ENCODE measurements around the gene DGKD.
A peak's percentile ranks its signal among the peaks of the same experiment; 100 is the strongest.

Gene DGKD

DNA sequence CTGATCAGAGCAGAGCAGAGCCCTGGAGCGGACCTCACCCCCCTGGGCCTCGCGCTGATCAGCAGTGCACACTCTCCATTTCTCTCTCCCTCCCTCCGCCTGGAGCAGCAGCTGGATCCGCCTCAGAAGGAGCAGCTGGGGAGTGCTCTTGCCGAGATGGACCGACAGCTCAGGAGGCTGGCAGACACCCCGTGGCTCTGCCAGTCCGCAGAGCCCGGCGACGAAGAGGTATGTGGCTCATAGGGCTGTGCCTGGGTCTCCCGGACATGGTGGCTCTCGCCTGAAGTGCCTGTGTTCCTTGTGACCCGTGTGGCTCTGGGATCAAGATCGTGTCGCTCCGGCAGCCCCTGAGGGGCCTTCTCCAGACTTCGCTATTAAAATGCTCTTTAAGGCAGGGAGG, 109.8 kb downstream of the DGKD start:
- DNase-seq, result no peak

DNA sequence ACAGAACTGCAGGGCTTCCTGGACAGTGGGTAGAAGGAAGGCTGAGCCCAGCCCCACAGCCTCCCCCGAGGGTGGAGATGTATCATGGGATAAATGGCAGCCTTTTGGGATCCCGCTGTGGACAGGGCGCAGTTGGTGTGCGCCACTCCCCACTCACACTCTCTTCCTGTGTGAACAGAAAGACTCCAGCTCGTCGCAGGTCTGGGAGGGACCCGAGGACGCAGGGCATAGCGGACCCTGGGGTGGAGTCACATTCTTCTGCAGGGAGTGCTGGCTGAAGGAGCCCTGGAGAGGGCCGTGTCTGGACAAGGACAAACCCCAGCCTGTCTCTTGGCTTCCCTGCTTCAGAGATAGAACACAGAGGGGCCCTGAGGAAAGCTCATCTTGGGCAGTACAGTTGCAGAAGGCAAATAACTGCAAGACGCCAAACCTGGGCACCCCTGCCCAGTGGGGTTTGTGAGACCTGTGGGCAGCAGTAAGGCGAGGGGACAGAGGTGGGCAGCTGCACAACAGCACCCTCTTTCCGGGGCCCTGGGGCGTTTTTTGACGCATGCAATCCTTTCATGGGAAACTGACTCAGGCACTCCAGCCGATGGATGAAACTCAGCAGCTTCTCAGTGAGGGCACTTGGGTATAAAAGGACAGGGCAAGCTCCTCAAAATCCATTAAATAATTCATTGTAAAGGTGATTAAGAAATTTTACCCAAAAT, 110.4 kb downstream of the DGKD start:
- no peak for DNase-seq

DNA sequence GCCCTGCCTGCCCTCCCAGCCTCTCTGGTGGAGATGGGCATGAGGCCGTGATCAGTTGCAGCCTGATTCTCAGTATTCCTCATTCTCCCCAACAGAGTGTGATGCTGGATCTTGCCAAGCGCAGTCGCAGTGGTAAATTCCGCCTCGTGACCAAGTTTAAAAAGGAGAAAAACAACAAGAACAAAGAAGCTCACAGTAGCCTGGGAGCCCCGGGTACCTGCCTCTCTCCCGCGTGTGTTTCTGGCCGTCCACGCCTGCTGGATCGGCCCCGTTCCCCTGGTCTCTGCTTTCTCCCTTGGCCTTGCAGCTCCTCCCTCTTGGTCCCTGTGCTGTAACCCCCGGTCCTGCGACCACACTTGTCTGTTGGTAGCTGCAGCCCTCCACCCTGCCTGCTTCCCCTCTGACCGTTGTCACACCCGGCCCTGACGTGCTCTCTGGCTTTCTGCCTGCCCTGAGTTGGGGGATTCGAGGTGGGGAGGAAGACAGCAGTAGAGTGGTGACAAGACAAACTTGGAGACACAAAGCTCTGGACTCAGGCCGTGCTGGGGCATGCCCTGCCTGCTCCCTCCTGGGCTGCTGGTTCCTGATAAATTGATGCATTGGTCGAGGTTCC, 112.8 kb downstream of the DGKD start:
- DNase-seq, result no peak

DNA sequence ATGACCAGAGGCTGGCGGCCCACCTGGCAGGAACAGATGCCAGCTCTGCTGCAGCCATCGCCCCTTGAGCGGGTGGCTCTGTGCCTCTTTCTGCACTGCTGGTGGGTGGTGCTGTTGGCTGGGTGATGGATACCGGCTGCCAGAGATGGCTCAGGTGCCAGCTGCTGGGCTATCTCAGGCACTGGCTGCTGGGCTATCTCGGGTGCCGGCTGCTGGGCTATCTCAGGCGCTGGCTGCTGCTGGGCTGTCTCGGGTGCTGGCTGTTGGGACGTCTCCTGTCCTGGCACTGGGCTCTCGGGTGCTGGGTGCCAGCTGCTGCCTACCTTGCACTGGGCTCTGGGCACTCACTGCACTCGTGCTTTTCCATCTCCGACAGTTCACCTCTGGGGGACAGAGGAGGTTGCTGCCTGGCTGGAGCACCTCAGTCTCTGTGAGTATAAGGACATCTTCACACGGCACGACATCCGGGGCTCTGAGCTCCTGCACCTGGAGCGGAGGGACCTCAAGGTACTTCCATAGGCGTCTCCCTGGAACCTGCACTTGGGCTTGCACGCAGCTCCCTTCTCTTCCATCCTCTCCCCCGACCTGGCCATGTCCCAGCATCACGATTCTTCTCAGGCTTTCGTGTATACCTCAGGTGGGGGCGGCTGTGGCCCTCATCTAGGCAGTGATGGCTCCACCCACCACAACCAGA, 113.9 kb downstream of the DGKD start:
- no peak for DNase-seq

DNA sequence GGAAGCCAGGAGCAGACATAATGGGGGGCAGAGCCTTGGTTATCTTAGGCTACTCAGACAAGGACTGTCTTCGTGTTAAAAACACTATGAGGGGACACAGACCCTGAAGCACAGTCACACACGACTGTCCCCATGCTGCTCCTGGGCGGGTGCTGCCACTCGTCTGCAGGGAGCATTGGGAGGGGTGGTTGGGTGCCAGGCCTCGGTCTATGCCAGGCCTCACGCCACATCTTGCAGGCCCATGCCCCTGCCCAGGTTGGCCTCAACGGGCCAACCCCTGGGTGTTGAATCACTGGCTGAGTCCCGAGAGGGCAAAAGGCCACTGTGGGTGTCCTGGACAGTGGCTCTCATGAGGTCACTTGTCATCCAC, 114.4 kb downstream of the DGKD start:
- DNase-seq, result no peak

GRCh38 chr2:233469261-233470010, 115.1 kb downstream of the DGKD start:
- DNase-seq, result peak; percentile 52

DNA sequence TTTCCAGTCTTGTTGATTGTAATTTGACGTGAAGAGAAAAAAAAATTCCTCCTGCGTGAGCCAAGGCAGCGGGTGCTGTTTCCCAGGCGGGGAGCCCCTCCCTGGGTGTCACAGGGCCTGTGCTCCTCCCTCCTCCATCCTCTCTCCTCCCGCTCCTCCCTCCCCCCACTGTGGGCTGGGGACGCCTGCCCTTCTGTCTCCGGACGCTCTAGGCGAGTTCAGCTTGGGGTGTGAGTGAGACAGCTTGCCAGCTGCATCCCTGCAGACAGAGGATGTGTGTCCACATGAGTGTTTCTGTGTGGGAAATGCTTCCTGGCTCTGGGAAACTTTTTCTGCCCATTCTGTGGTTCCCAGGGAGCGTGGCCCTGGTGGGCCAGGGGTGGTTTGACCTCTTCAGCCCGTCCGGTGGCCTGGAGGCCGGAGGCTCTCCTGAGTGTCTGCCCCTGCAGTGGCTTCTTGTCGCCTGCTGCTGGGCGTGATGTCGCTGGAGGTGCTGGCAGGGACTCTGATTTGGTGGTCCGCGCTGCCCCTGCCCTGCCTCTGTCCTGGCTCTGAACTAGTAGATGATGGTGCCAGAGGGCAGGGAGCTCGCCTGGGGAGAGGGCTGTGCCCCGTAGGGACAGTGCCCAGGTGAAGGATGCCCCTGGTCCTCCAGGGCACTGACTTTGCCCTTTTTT, 115.9 kb downstream of the DGKD start:
- DNase-seq, result peak; percentile 52

DNA sequence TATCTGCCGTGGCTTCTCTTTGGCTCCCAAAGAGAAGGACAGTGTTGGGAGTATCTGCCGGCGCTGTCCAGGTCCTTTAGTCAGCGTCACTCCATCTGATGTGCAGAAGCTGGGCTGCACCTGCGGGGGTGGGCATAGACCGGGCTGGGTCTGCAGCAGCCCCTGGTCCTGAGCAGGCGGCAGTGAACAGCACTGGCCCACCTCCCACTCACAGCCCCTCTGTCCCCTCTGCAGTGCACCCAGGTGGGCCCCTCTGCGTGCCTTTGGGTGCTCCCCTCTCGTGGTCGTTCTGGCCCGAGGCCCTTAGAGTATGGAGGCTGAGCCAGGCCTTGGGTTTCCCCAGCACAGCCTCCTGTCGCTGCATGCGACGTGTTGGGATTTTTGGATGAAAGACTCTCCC, 116.5 kb downstream of the DGKD start:
- no peak for DNase-seq

GRCh38 chr2:233471291-233472035, 117.2 kb downstream of the DGKD start:
- DNase-seq, result no peak

- DNase-seq, result no peak
These were observed 119.1 kb downstream of the DGKD start for GRCh38 chr2:233473386-233473791.

GRCh38 chr2:233473878-233474277, 119.6 kb downstream of the DGKD start:
- no peak for DNase-seq

- no peak for DNase-seq
These were observed 120.2 kb downstream of the DGKD start for GRCh38 chr2:233474308-233475160.

GRCh38 chr2:233476063-233476410, 121.7 kb downstream of the DGKD start:
- no peak for DNase-seq

DNA sequence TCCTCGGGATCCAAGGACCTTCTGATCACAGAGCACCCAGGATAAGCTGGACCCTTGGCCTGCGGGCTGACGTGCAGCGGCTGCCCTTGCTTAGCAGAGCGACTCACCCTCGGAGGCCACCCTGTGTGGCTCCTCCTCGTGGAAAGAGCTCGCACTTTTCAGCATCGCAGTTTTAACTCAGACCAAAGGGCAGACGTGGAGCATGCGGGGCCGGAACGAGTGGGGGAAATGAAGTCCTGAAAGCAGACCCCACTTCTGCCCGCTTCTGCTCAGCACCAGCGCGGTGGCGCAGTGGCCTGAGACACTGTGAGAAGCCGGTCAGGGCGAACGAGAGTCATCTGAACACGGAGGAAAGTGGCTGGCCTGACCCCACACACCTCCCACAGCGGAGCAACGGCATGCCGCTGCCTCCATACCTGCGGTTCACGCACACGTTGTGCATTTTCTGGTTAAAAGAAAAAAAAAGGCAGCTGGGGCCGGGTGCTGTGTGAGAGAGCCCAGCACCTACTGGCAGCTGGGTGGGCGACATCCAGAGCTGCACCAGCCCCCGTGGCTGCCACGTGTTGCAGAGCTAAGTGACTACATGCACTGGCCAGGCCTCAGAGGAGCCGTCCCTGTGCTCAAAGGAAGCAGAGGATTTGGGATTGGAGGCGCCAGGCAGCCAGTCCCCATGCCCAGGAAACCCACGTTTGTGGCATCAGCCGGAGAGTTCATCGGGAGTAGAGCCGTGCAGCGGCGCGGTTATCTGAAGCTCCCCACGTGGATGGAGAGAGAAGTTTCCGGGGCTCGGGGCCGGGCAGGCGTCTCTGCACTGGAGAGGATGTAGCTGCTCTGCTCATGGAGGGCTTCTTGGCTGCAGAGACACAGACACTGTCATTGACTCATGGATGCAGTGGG, 122.6 kb downstream of the DGKD start:
- DNase-seq, result no peak

GRCh38 chr2:233477548-233478433, 123.5 kb downstream of the DGKD start:
- DNase-seq, result no peak

DNA sequence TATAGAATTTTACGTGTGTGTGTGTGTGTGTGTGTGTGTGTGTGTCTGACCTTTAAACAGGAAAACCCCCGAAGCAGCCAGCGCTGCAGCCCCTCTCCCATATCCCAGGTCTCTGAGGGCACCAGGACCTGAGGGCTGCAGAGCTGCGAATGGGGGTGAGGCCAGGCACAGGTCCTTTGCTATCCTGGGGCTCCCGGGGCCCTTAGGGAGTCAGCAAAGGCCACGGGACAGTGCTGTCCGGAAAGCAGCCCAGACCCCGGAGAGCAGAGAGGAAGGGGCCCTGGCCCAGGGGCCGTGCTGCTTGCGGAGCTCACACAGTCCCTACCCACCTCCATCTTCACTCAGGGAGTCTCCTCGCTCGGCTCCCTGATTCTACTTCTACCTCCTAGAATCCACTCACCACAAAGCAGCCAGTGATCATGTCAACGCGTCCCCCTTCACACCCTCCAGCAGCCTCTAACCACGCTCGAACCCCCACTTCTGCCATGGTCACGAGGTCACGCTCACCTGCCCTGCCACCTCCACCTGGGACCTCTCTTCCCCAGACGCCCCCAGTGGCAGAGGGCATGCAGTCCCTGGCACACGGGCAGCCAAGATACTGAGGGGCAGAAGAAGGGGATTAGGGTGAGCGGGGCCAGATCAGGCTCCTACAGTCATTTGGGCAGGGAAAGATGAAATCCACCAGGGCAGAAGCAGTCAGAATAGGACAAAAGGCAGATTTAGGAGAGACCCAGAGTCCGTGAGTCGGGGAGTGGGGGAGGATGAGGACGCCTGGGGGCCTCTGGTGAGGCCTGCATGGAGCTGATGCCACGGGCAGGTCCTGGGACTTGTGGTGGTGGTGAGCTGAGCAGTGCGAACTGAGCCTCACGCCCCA, 125.6 kb downstream of the DGKD start:
- DNase-seq, result no peak

- no peak for DNase-seq
These were observed 126.4 kb downstream of the DGKD start for GRCh38 chr2:233480490-233481202.
